OCI-LY3 (cell line): ENCODE measurements around the gene AIG1.
"Not testable (repeated sequence)": the region's sequence is repeated elsewhere in the genome, so short reads cannot be mapped to it uniquely, and the experiment has no call there.

Source experiments
- H2AFZ ChIP-seq: fragments of 200-600, 300-600 bp; shearing (Covaris generic); 2 replicates; pipeline ENCODE4 v1.6.0; 2014; ENCODE audit warnings: antibody characterized with exemption, low read depth, low read length
- H3K27ac ChIP-seq: fragments of 200-600, 300-600 bp; sonication (generic); 2 replicates; pipeline ENCODE4 v1.5.1; 2014; ENCODE audit warnings: mild to moderate bottlenecking, low read length, moderate library complexity, mixed read lengths
- H3K27me3 ChIP-seq: fragments of 200-600, 300-600 bp; sonication (generic); 2 replicates; pipeline ENCODE4 v1.6.1; 2014; ENCODE audit warnings: low read depth, low read length, mixed read lengths
- H3K36me3 ChIP-seq: fragments of 200-600, 300-600 bp; sonication (generic); replicated peaks from 2 replicates; pipeline ENCODE3; 2014; ENCODE audit warnings: low read depth, low read length, mixed read lengths
- H3K4me1 ChIP-seq: fragments of 300-600, 200-600 bp; sonication (generic); 2 replicates; pipeline ENCODE4 v1.6.1; 2014; ENCODE audit warnings: low read length, mixed read lengths
- H3K4me2 ChIP-seq: fragments of 200-600, 300-600 bp; sonication (generic); 2 replicates; pipeline ENCODE4 v1.6.1; 2014; ENCODE audit warnings: low read length, mixed read lengths
- H3K4me3 ChIP-seq: fragments of 300-600, 200-600 bp; sonication (generic); 2 replicates; pipeline ENCODE4 v1.5.1; 2014; ENCODE audit warnings: antibody characterized with exemption, mild to moderate bottlenecking, low read length, moderate library complexity
- H3K79me2 ChIP-seq: fragments of 300-600, 200-600 bp; shearing (Covaris generic); 2 replicates; pipeline ENCODE4 v1.6.1; 2014; ENCODE audit warnings: mild to moderate bottlenecking, low read length, mixed read lengths
- H3K9ac ChIP-seq: fragments of 300-600, 200-600 bp; shearing (Covaris generic); 2 replicates; pipeline ENCODE4 v1.6.0; 2014; ENCODE audit warnings: mild to moderate bottlenecking, low read length, moderate library complexity
- H3K9me3 ChIP-seq: fragments of 200-600, 300-600 bp; shearing (Covaris generic); 2 replicates; pipeline ENCODE4 v1.6.1; 2014; ENCODE audit warnings: low read length, mixed read lengths; ENCODE audit not compliant: insufficient read depth
- H4K20me1 ChIP-seq: fragments of 200-600, 300-600 bp; sonication (generic); 2 replicates; pipeline ENCODE4 v1.6.1; 2016; ENCODE audit warnings: low read length, mixed read lengths; ENCODE audit not compliant: insufficient read depth
- EZH2phosphoT487 ChIP-seq: fragments of 200-600 bp; shearing (Covaris generic); IDR thresholded peaks from 2 replicates; pipeline ENCODE4 v1.6.1; 2018; ENCODE audit warnings: antibody characterized with exemption, mixed run types, low read depth
- TF ChIP-seq, protein P1 (sequence below): fragments of 200-600, 300-600 bp; sonication (generic); IDR thresholded peaks from 2 replicates; pipeline ENCODE4 v1.5.1; 2014; ENCODE audit warnings: antibody characterized with exemption, low read length, low read depth

Gene AIG1

DNA sequence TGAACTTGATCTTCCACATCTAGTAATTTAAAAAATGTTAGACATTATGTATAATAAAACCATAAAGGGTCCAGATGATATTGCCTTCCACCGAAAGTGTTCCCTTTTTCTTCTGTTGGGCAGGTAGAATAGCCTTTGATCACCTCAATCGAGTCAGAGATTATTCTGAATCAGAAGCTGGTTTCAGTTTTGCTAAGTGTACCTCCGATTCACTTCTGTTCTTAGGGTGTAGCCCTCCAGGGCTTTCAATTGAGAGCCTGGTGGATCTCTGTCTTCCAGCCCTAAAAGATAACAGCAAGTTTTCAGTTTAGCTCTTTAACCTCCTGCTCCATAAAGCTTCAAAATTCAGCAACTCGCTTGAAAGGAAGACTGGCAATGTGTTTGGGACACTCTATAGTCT, 21.1 kb upstream of the AIG1 start:
- H3K79me2 ChIP-seq, result no peaks in the 10 kb centered on the region
- TF ChIP-seq, protein P1, sequence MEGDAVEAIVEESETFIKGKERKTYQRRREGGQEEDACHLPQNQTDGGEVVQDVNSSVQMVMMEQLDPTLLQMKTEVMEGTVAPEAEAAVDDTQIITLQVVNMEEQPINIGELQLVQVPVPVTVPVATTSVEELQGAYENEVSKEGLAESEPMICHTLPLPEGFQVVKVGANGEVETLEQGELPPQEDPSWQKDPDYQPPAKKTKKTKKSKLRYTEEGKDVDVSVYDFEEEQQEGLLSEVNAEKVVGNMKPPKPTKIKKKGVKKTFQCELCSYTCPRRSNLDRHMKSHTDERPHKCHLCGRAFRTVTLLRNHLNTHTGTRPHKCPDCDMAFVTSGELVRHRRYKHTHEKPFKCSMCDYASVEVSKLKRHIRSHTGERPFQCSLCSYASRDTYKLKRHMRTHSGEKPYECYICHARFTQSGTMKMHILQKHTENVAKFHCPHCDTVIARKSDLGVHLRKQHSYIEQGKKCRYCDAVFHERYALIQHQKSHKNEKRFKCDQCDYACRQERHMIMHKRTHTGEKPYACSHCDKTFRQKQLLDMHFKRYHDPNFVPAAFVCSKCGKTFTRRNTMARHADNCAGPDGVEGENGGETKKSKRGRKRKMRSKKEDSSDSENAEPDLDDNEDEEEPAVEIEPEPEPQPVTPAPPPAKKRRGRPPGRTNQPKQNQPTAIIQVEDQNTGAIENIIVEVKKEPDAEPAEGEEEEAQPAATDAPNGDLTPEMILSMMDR, result no peak
- no peak for TF ChIP-seq EZH2phosphoT487
- no peaks in the 10 kb centered on the region for H3K9me3 ChIP-seq
- peak overlapping the region; percentile 71 for H3K4me2 ChIP-seq
- H3K9ac ChIP-seq, result no peak overlapping the region
- H3K27ac ChIP-seq, result no peak overlapping the region
- H2AFZ ChIP-seq, result no peak overlapping the region
- no peaks in the 10 kb centered on the region for H4K20me1 ChIP-seq
- H3K4me1 ChIP-seq, result peaks cover 10% of the 10 kb centered on the region
- peak overlapping the region; percentile 50; the same call in 1 of the 2 replicates for H3K4me3 ChIP-seq
- no peaks in the 10 kb centered on the region for H3K36me3 ChIP-seq
- H3K27me3 ChIP-seq, result 0 out of 2 replicates have a peak, but pooled peaks cover 7% of the 10 kb centered on the region

- Histone ChIP-seq H4K20me1 (no peaks in the 10 kb centered on the region), H3K79me2 (no peaks in the 10 kb centered on the region), H3K4me2 (peak overlapping the region; percentile 71), H3K4me1 (peaks cover 10% of the 10 kb centered on the region), H3K27me3 (0 out of 2 replicates have a peak, but pooled peaks cover 7% of the 10 kb centered on the region), H3K27ac (no peak overlapping the region), H3K9me3 (no peaks in the 10 kb centered on the region), H3K36me3 (no peaks in the 10 kb centered on the region), H2AFZ (no peak overlapping the region), H3K9ac (no peak overlapping the region), H3K4me3 (no peak overlapping the region)
- TF ChIP-seq, protein P1, result no peak
These were observed 20.7 kb upstream of the AIG1 start for GRCh38 chr6:143040018-143040417.

DNA sequence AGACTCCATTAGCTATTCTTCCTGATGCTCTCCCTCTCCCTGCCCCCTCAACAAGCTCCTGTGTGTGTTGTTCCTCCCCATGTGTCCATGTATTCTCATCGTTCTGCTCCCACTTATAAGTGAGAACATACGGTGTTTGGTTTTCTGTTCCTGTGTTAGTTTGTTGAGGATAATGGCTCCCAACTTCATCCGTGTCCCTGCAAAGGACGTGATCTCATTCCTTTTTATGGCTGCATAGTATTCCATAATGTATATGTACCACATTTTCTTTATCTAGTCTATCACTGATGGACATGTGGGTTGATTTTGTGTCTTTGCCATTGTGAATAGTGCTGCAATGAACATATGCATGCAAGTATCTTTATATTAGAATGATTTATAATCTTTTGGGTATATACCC, 16.3 kb upstream of the AIG1 start:
- H2AFZ ChIP-seq, result not testable (repeated sequence)

DNA sequence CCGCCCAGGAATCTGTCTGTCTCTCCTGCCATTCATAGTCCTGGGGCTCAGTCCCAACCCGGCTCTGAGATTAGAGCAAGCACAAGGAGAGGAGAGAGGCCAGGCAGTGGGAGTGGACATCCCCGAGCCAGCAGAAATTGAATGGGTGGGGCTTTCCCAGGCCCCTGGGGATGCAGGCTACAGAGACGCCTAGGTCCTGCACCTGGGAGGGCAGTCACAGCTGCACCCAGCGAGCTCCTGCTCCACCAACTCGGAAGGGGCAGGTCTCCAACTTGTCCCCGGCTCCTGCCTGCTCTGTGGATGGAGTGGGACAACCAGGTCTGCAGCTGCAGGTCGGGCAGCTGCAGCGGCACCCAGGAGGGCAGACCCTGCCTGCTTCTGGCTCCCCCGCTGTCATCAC, 11.1 kb upstream of the AIG1 start:
- no peaks in the 10 kb centered on the region for H3K36me3 ChIP-seq
- 0 out of 2 replicates have a peak, but pooled peaks cover 7% of the 10 kb centered on the region for H3K4me1 ChIP-seq
- TF ChIP-seq, protein P1, result no peak
- TF ChIP-seq EZH2phosphoT487, result no peak

More for the DNA sequence above, 16.3 kb upstream of the AIG1 start:
- H3K4me1 ChIP-seq, H3K9me3 ChIP-seq, H3K79me2 ChIP-seq, H3K4me2 ChIP-seq, H3K9ac ChIP-seq, H3K4me3 ChIP-seq, H4K20me1 ChIP-seq, H3K27me3 ChIP-seq, H3K27ac ChIP-seq, H3K36me3 ChIP-seq: not testable (repeated sequence)

GRCh38 chr6:143050509-143050908, 10.2 kb upstream of the AIG1 start:
- no peak overlapping the region for H3K27ac ChIP-seq
- no peak overlapping the region for H2AFZ ChIP-seq
- no peaks in the 10 kb centered on the region for H3K27me3 ChIP-seq
- H3K79me2 ChIP-seq, result no peaks in the 10 kb centered on the region
- H3K9me3 ChIP-seq, result no peaks in the 10 kb centered on the region
- H3K4me3 ChIP-seq, result no peak overlapping the region
- no peaks in the 10 kb centered on the region for H4K20me1 ChIP-seq
- no peak overlapping the region for H3K9ac ChIP-seq
- 0 out of 2 replicates have a peak, but pooled peaks cover 7% of the 10 kb centered on the region for H3K4me1 ChIP-seq
- no peak overlapping the region for H3K4me2 ChIP-seq
- TF ChIP-seq EZH2phosphoT487, result no peak
- TF ChIP-seq, protein P1, result no peak
- no peaks in the 10 kb centered on the region for H3K36me3 ChIP-seq

More for the DNA sequence above, 11.1 kb upstream of the AIG1 start:
- no peak overlapping the region for H3K4me2 ChIP-seq
- H3K4me3 ChIP-seq, result no peak overlapping the region
- H3K9ac ChIP-seq, result no peak overlapping the region
- no peak overlapping the region for H3K27ac ChIP-seq
- H3K79me2 ChIP-seq, result no peaks in the 10 kb centered on the region
- no peak overlapping the region for H2AFZ ChIP-seq
- H3K9me3 ChIP-seq, result no peaks in the 10 kb centered on the region
- no peaks in the 10 kb centered on the region for H3K27me3 ChIP-seq
- no peaks in the 10 kb centered on the region for H4K20me1 ChIP-seq
